ENCODE data around the gene CENPN.

CENPN gene

DNA sequence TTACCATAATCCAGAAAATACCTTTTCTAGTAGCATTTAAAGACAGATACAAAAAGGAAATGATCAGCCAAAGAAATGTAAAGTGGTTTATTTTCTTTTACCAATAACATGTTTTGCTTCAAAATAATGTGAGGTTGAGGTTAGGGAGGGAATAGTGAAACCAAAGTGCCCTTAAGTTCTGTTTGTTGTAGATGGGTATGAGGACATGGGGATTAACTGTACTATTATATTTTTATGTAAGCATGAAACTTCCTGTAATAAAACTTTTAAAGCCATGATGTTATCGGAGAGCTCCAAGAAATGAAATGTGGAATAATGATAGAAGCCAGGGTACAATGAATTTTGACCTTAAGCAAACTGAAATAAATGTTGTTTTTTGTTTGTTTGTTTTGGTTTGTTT lies 60.2 kb downstream of the CENPN start:
- ChIA-PET POLR2A (no interaction called here), CTCF (interaction anchor here (1.1 to 2.0 kb wide), 3 partner anchors 9 to 49 kb away, joined by 3 to 5 read pairs (median 5); partner anchors contain the start of genes ATMIN and C16orf46)
- TF ChIP-seq CTCF (IDR thresholded peaks at IDR 0.05; ENCODE audit: control extremely low read depth, extremely low read depth, low read depth, missing control alignments) = no peak
- no peak for DNase-seq (ENCODE audit: extremely low spot score)

GRCh38 chr16:81069063-81069462 lies 62.0 kb downstream of the CENPN start:
- no peak for DNase-seq (ENCODE audit: extremely low spot score)
- TF ChIP-seq CTCF (IDR thresholded peaks at IDR 0.05; ENCODE audit: control extremely low read depth, extremely low read depth, low read depth, missing control alignments) = no peak
- ChIA-PET CTCF (no interaction called here), POLR2A (no interaction called here)

DNA sequence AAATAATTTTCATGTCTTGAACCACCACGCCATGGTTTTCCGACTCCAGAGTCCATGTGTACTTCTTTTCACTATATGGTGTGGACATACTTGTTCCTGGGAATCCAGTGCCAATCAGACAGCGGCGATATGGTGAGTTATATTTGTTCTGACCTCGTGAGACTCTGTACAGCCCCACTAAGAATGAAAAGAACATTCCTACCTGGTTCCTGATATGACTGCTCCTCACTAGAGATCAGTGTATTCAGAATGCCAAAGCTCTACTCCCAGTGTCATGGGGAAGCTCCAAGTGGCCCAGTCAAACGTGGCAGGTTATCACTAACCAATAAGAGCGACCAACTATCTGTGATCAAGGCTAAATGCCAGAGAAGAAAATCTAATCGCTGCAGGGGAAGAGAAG lies 64.0 kb downstream of the CENPN start:
- ChIA-PET POLR2A (no interaction called here), CTCF (interaction anchor here (1.3 to 5.0 kb wide), 2 partner anchors 35 to 97 kb away, joined by 3 to 33 read pairs; partner anchors contain the start of gene ATMIN)
- no peak for TF ChIP-seq CTCF (IDR thresholded peaks at IDR 0.05; ENCODE audit: control extremely low read depth, extremely low read depth, low read depth, missing control alignments)
- DNase-seq (ENCODE audit: extremely low spot score) = no peak

DNA sequence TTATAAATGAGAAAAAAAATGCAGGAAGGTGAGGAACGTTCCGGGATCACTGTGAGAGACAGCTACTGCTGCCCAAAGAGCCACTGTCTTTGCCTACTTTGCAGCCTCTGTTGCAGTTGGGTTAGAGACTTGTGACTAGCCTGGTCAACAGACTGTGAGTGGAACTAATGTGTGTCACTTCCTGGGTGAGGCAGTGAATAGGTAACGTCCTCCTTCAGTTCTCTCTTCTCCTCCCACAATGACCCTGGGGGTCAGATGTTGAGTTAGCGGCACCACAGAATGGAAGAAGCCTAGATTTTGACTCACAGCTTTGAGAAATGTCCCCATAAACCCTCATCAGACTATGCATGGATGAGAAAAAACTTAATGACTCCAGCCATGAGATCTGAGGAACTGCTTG lies 64.8 kb downstream of the CENPN start:
- ChIA-PET POLR2A (no interaction called here), CTCF (interaction anchor here (1.3 to 5.0 kb wide), 2 partner anchors 36 to 98 kb away, joined by 3 to 33 read pairs; partner anchors contain the start of gene ATMIN)
- no peak for TF ChIP-seq CTCF (IDR thresholded peaks at IDR 0.05; ENCODE audit: control extremely low read depth, extremely low read depth, low read depth, missing control alignments)
- no peak for DNase-seq (ENCODE audit: extremely low spot score)

DNA sequence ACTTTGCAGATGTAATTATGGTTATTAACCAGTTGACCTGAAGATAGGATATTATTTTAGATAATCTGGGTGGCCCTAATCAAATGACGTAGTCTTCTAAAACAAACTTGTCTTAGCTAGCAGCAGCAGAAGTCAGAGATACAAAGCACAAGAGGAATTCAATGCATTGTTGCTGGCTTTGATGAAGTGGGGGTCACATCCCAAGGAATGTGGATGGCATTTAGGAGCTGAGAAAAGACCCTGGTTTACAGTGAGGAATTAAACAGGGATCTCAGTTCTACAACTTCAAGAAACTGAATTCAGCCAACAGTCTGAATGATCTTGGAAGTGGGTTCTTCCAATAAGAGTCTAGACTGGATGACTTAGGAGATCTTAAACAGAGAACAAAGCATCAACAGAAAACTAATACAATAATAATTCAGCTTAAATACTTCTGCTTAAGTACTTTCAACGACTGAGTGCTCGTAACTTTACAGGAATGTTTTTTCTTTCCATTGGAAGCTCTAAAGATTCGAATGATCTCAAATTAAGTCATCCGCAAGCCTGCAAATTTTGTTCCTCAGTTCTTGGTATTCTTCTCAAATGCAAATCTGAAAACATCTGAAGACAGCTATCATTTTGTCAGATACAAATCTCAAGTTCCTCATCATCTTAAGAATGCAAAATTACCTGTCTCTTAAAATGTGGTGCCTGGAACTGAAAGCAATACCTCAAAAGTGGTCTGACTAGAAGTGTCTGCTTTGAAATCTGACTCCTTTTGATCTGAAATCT lies 66.7 kb downstream of the CENPN start:
- no peak for TF ChIP-seq CTCF (IDR thresholded peaks at IDR 0.05; ENCODE audit: control extremely low read depth, extremely low read depth, low read depth, missing control alignments)
- DNase-seq (ENCODE audit: extremely low spot score) = no peak
- CTCF ChIA-PET = interaction anchor here (0.7 to 5.0 kb wide), 3 partner anchors 38 to 100 kb away, joined by 3 to 33 read pairs (median 3); partner anchors contain the start of gene ATMIN
- POLR2A ChIA-PET = no interaction called here

DNA sequence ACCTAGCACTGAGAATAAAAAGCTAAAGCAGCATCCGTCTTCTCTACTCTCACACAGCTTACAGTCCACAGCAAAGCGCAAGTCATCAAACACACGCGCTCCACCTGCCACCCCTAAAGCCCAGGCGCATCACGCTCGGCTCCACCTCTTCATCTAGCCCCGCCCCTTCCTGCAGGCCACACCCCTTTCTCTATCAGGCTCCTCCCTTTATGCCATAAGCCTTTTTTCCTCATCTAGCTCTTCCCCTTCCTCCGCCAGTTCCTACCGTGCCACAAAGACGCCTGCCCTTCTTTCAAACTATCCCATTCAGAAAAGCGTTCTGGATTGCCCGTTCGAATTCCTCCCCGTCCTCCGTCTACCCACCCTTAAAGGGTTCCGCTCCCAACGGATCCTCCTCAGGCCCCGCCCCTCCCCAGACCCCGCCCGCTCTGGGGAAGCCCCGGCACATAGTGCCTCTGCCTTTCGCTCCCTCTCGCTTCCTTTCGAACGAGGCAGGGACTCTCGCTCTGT lies 69.6 kb downstream of the CENPN start:
- DNase-seq (ENCODE audit: extremely low spot score) = peak; percentile 88
- POLR2A ChIA-PET = interaction anchor here (1.5 kb wide), 1 partner anchor 70 kb away, joined by 3 read pairs; the partner anchor contains the start of genes CENPN and CMC2

More for the DNA sequence above, 69.6 kb downstream of the CENPN start:
- no peak for TF ChIP-seq CTCF (IDR thresholded peaks at IDR 0.05; ENCODE audit: control extremely low read depth, extremely low read depth, low read depth, missing control alignments)
- CTCF ChIA-PET = interaction anchor here (1.6 to 3.7 kb wide), 4 partner anchors 10 to 46 kb away, joined by 4 to 24 read pairs (median 5); partner anchors contain the start of gene ATMIN

Measured in GM10248 (cell line).